WERI-Rb-1 (cell line): ENCODE data around the gene RAB11A.

Source experiments
- DNase-seq: peaks from one replicate; pipeline ENCODE4 v3.0.0-alpha.2; 2020
- H3K27ac ChIP-seq: fragments of 250-450 bp; sonication (Bioruptor Pico); 2 replicates; pipeline ENCODE4 v1.5.1; 2020; ENCODE audit warnings: mild to moderate bottlenecking, moderate library complexity
- H3K27me3 ChIP-seq: fragments of 250-450 bp; sonication (Bioruptor Pico); 2 replicates; pipeline ENCODE4 v1.5.1; 2021; ENCODE audit warnings: mild to moderate bottlenecking, low read depth, moderate library complexity; ENCODE audit not compliant: insufficient read depth, severe bottlenecking
- H3K36me3 ChIP-seq: fragments of 250-450 bp; sonication (Bioruptor Pico); 2 replicates; pipeline ENCODE4 v1.5.1; 2020; ENCODE audit warnings: mild to moderate bottlenecking, moderate library complexity
- H3K4me3 ChIP-seq: 2 replicates; pipeline ENCODE4 v1.5.1; 2011; ENCODE audit warnings: low read depth, mild to moderate bottlenecking, control low read depth, low read length
- H3K9me3 ChIP-seq: fragments of 250-450 bp; sonication (Bioruptor Pico); 2 replicates; pipeline ENCODE4 v1.5.1; 2021; ENCODE audit warnings: mild to moderate bottlenecking, moderate library complexity; ENCODE audit not compliant: severe bottlenecking
- TF ChIP-seq, protein P1 (sequence below): IDR thresholded peaks from 2 replicates; pipeline ENCODE4 v1.5.1; 2011; ENCODE audit warnings: low read depth, mild to moderate bottlenecking, control low read depth, inconsistent platforms, low read length

The RAB11A gene

DNA sequence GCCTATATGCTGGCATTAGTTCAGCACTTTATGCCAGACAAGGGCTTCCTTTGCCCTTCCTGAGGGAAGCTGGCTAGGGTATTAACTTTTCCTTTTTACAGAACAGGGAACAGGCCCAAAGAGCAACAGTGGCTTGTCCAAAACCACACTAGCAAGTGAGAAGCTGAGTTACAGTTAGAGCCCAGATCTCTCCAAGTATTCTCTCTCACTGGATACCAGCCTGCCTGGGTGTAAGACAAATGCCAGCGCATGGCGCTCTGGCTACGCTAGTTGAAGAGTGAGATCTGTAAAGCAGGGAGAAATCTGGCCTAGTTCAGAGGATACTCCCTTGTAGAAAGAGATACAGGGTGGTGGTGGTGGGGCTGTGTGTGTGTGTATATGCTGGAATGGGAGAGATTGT, 38.4 kb downstream of the RAB11A start:
- H3K36me3 ChIP-seq = peaks cover 7% of the 10 kb centered on the region
- H3K27me3 ChIP-seq = no peaks in the 10 kb centered on the region
- TF ChIP-seq, protein P1, sequence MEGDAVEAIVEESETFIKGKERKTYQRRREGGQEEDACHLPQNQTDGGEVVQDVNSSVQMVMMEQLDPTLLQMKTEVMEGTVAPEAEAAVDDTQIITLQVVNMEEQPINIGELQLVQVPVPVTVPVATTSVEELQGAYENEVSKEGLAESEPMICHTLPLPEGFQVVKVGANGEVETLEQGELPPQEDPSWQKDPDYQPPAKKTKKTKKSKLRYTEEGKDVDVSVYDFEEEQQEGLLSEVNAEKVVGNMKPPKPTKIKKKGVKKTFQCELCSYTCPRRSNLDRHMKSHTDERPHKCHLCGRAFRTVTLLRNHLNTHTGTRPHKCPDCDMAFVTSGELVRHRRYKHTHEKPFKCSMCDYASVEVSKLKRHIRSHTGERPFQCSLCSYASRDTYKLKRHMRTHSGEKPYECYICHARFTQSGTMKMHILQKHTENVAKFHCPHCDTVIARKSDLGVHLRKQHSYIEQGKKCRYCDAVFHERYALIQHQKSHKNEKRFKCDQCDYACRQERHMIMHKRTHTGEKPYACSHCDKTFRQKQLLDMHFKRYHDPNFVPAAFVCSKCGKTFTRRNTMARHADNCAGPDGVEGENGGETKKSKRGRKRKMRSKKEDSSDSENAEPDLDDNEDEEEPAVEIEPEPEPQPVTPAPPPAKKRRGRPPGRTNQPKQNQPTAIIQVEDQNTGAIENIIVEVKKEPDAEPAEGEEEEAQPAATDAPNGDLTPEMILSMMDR = no peak
- no peak for DNase-seq
- H3K27ac ChIP-seq = no peak overlapping the region
- H3K9me3 ChIP-seq = no peaks in the 10 kb centered on the region
- no peak overlapping the region for H3K4me3 ChIP-seq

DNA sequence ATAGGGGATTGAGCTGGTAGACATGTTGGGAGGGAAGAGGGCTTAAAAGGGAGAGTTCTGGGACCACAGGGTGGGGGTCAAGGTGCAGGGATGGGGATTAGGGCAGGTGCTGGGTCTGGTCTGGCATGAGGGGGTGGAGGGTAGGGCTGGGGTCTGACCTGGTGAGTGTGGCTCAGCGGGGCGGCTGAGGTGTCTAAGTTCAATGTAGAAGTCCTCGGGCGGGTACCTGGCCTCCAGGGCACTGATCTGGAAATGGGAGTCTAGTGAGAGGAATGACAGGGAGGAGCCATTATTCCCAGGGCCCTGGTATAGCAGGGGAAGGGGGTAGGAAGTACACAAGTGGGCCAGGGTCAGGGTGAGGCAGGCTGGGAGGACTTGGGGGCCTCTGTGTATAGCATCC, 39.6 kb downstream of the RAB11A start:
- H3K36me3 ChIP-seq = peaks cover 7% of the 10 kb centered on the region
- no peak for DNase-seq
- no peak overlapping the region for H3K27ac ChIP-seq
- TF ChIP-seq, protein P1 = no peak
- H3K27me3 ChIP-seq = no peaks in the 10 kb centered on the region
- no peaks in the 10 kb centered on the region for H3K9me3 ChIP-seq
- no peak overlapping the region for H3K4me3 ChIP-seq

- peak; percentile 73 for DNase-seq
- no peaks in the 10 kb centered on the region for H3K27me3 ChIP-seq
- no peaks in the 10 kb centered on the region; the same call in none of the 2 replicates for H3K36me3 ChIP-seq
- no peak overlapping the region for H3K4me3 ChIP-seq
- H3K9me3 ChIP-seq = no peaks in the 10 kb centered on the region
- TF ChIP-seq, protein P1 = no peak
- no peak overlapping the region for H3K27ac ChIP-seq
Observed at GRCh38 chr15:65909831-65910230, 40.5 kb downstream of the RAB11A start.

GRCh38 chr15:65910341-65910740, 41.0 kb downstream of the RAB11A start:
- H3K36me3 ChIP-seq = no peaks in the 10 kb centered on the region; the same call in none of the 2 replicates
- H3K27me3 ChIP-seq = no peaks in the 10 kb centered on the region
- H3K9me3 ChIP-seq = no peaks in the 10 kb centered on the region
- no peak overlapping the region for H3K4me3 ChIP-seq
- DNase-seq = no peak
- TF ChIP-seq, protein P1 = no peak
- H3K27ac ChIP-seq = no peak overlapping the region

DNA sequence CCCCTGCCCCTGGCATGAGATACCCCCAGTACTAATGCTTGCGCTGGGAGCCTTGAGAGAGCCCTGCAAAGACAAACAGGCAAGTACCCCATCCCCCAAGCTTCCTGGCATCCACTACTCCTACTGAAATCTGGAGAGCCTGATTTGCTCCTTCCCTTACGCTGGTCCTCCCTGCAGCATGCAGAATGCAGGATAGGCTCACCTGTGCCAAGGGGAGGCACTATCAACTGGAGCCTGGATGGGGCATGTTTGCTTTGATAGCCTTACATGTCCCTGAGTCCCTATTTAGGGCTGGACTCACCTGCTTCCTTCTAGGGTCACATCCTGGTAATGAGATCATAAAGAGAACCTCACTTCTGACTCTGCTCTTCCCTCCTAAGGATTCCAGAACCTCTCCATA, 42.9 kb downstream of the RAB11A start:
- Histone ChIP-seq H3K27ac (no peak overlapping the region), H3K9me3 (no peaks in the 10 kb centered on the region), H3K4me3 (no peak overlapping the region), H3K36me3 (no peaks in the 10 kb centered on the region; the same call in none of the 2 replicates), H3K27me3 (no peaks in the 10 kb centered on the region)
- TF ChIP-seq, protein P1 = no peak
- no peak for DNase-seq

- DNase-seq = no peak
- Histone ChIP-seq H3K9me3 (no peaks in the 10 kb centered on the region), H3K4me3 (no peak overlapping the region), H3K27me3 (no peaks in the 10 kb centered on the region), H3K36me3 (no peaks in the 10 kb centered on the region; the same call in none of the 2 replicates), H3K27ac (no peak overlapping the region)
- TF ChIP-seq, protein P1 = no peak
Observed at GRCh38 chr15:65913631-65914199, 44.4 kb downstream of the RAB11A start.
